Right lobe of liver (tissue), 6 donors: ENCODE measurements around the gene IL24. TPM values are rescaled to one million over a fixed set of nuclear protein-coding genes. Genes with fewer than 3 reads are reported as not detected.

ENCODE experiments used
- ATAC-seq, 4 donors: fragments of 200-7000 bp; cut with Tn5 transposase; one replicate each; pipeline ENCODE4 v1.9.1; 2020; ENCODE audit warnings: mild to moderate bottlenecking in 4 of 4, moderate library complexity in 4 of 4
- DNase-seq, 3 donors: peaks; one replicate each; pipeline ENCODE4 v3.0.0-alpha.2; 2020
- H3K27ac ChIP-seq, 3 donors: fragments of 200-600 bp; one replicate each; pipeline ENCODE4 v1.8.0; 2022
- H3K27me3 ChIP-seq, 2 donors: fragments of 200-600 bp; one replicate each; pipeline ENCODE4 v1.8.0; 2022
- H3K36me3 ChIP-seq, 4 donors: fragments of 200-600 bp; sonication (generic) in 1 of 4; one replicate each; pipeline versions ENCODE4 v1.5.1 to v1.8.0; 2017 to 2022; ENCODE audit warnings: control low read depth in 1 of 4
- H3K4me1 ChIP-seq, 4 donors: fragments of 200-600 bp; sonication (generic) in 1 of 4; one replicate each; pipeline versions ENCODE4 v1.5.1 to v1.8.0; 2017 to 2022; ENCODE audit warnings: control low read depth in 1 of 4
- H3K4me3 ChIP-seq, 3 donors: fragments of 200-600 bp; one replicate each; pipeline ENCODE4 v1.8.0; 2022
- H3K9me3 ChIP-seq, 4 donors: fragments of 200-600 bp; sonication (generic) in 1 of 4; one replicate each; pipeline versions ENCODE4 v1.5.1 to v1.8.0; 2017 to 2022; ENCODE audit warnings: control low read depth in 1 of 4
- POLR2A ChIP-seq: fragments of 450-650 bp; IDR thresholded peaks from one replicate; pipeline ENCODE4 v1.6.1; 2017; ENCODE audit warnings: antibody characterized with exemption, mild to moderate bottlenecking
- WGBS: methylation state at CpG from one replicate; pipeline ENCODE4 v1.1.6; 2018; ENCODE audit warnings: low coverage, low lambda C conversion rate; ENCODE audit not compliant: insufficient coverage; ENCODE audit errors: missing lambda C conversion rate; 5-methylcytosine and 5-hydroxymethylcytosine counted together
- intact Hi-C, 2 donors: fragments of 100-400 bp; cut with DNase I; formaldehyde crosslinking; loops; one replicate each; pipeline versions ENCODE4 v1.11.2 to v1.14.1; 2022
- total RNA-seq, 6 experiments: library from RNA; depleted of rRNA in 2 of 6; stranded (reverse); fragments of >200 nt in 2 of 6; fragmentation: NEBNext Ultra II Directional in 3 of 6; extraction: Animal tissue kit (Norgen Biotek cat#: 25700) in 3 of 6; gene quantifications; one replicate each; pipeline versions ENCODE4 v1.1.0 to v1.2.4, GENCODE V29; 2016 to 2023
- TF ChIP-seq, protein P1 (sequence below), 4 donors: fragments of 200-600 bp in 3 of 4; fragments of 450-650 bp in 1 of 4; IDR thresholded peaks; one replicate each; pipeline versions ENCODE4 v1.5.1 to v1.8.0; 2016 to 2022; ENCODE audit warnings: antibody characterized with exemption in 4 of 4, mild to moderate bottlenecking in 2 of 4
- donor health status: DM: no; HTN: yes; CAD: no.
- donor health status: DM: no; HTN: no; CAD: no.
- donor health status: DM: no; HTN: no; CAD: no.
- donor health status: DM: no; HTN: yes; CAD: no.
- donor health status: DM: no; HTN: yes; CAD: no.

Gene IL24
- total RNA-seq, 6 experiments from 2014 or later = not detected

DNA sequence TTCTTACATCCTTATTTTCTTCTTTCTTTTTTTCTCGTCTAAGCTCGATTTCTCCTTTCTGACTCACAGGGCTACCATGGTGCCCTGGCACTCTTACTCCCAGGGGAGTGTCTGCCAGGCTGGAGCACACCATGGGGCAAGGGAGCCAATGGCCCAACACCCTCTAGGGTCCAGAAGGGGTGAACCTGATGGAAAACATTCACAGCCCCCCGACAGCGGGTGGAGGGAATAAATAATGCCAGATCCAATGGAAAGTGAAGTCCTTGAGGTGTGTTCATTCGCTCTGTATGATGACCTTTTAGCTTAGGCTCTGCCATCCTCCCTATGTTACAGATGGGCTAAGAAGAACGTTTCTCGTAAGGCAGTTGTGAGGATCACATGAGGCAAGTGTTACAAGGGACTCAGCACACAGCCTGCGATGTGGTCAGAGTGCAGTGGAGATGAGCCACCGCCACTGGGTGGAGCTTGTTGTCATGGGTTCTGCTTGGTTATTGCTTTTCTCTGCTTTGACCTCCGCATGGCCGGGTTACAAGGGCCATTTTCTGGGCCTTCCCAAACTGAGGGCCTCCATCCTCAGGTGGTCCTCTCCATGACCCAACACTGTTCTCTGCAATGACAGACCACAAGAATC is 28.0 kb downstream of the IL24 start:
- Histone ChIP-seq H3K27me3 (no peaks in the 10 kb centered on the region), H3K27ac (peak overlapping the region in 1 of 3 donors; percentile 0), H3K36me3 (no peaks in the 10 kb centered on the region), H3K9me3 (no peaks in the 10 kb centered on the region), H3K4me1 (peaks cover 0 to 18% (median 0%) of the 10 kb centered on the region in 4 donors), H3K4me3 (no peak overlapping the region)
- 64% methylated on average over 6 of the region's 11 CpGs for WGBS
- ATAC-seq (peak; percentile 63 to 74 (median 68)), DNase-seq (peak; percentile 58 to 71 (median 68))
- TF ChIP-seq, protein P1, sequence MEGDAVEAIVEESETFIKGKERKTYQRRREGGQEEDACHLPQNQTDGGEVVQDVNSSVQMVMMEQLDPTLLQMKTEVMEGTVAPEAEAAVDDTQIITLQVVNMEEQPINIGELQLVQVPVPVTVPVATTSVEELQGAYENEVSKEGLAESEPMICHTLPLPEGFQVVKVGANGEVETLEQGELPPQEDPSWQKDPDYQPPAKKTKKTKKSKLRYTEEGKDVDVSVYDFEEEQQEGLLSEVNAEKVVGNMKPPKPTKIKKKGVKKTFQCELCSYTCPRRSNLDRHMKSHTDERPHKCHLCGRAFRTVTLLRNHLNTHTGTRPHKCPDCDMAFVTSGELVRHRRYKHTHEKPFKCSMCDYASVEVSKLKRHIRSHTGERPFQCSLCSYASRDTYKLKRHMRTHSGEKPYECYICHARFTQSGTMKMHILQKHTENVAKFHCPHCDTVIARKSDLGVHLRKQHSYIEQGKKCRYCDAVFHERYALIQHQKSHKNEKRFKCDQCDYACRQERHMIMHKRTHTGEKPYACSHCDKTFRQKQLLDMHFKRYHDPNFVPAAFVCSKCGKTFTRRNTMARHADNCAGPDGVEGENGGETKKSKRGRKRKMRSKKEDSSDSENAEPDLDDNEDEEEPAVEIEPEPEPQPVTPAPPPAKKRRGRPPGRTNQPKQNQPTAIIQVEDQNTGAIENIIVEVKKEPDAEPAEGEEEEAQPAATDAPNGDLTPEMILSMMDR (IDR thresholded peaks at IDR 0.05) = peak in 3 of 4 donors; percentile 15 to 43 (median 24)
- no peak for TF ChIP-seq POLR2A
- intact Hi-C loops = no loop called here

DNA sequence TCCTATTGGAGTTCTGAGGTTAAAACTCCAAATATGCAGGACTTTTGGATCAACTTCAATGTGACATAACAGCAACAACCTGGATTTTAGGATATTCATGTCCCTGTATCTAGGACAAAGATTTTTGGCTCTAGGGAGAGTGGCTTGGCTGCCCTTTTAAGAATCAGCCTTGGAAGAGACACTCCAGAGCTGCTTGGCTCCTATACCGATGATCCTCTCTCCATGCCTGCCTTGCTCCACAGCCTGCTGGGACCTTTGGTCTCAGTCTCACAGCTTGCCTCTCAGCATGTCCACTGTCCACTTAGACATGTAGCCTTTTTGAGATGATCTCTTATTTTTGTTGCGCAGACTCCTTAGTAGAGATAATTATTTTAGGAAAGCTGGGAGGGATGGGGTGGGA is 29.0 kb downstream of the IL24 start:
- no peaks in the 10 kb centered on the region for H3K9me3 ChIP-seq
- no peaks in the 10 kb centered on the region for H3K27me3 ChIP-seq
- 50% methylated on average over 2 of the region's 2 CpGs for WGBS
- no peak overlapping the region for H3K27ac ChIP-seq
- H3K4me1 ChIP-seq = peaks cover 0 to 18% (median 0%) of the 10 kb centered on the region in 4 donors
- H3K4me3 ChIP-seq = no peak overlapping the region
- TF ChIP-seq POLR2A = no peak
- TF ChIP-seq, protein P1 (IDR thresholded peaks at IDR 0.05) = no peak
- DNase-seq (peak in 1 of 3 donors; percentile 60), ATAC-seq (peak in 1 of 4 donors; percentile 34)
- intact Hi-C loops = no loop called here
- H3K36me3 ChIP-seq = no peaks in the 10 kb centered on the region

DNA sequence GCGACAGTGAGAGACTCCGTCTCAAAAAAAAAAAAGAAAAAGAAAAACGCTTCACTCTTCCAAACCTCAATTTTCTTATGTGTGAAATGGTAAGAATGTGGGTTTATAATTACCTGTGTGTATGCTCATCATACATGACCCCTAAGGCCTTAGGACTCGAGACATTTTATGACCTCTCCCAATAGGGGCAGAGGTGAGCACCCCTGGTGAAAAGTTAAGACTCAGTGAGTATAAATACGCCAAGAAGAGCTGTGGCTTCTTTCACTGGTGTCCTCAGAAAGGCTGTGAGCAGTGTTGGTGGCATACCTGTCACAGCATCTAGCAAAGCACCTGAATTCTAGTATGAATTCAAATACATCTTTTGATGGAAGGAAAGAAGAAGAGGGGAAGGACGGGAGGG is 32.3 kb downstream of the IL24 start:
- Histone ChIP-seq H3K9me3 (no peaks in the 10 kb centered on the region), H3K4me3 (no peak overlapping the region), H3K27ac (no peak overlapping the region), H3K27me3 (no peaks in the 10 kb centered on the region), H3K36me3 (no peaks in the 10 kb centered on the region), H3K4me1 (peaks cover 0 to 12% (median 0%) of the 10 kb centered on the region in 4 donors)
- no peak for ATAC-seq
- intact Hi-C loops = no loop called here
- no peak for DNase-seq
- no peak for TF ChIP-seq POLR2A
- TF ChIP-seq, protein P1 (IDR thresholded peaks at IDR 0.05) = no peak
- WGBS = 75% methylated on average over 6 of the region's 6 CpGs

DNA sequence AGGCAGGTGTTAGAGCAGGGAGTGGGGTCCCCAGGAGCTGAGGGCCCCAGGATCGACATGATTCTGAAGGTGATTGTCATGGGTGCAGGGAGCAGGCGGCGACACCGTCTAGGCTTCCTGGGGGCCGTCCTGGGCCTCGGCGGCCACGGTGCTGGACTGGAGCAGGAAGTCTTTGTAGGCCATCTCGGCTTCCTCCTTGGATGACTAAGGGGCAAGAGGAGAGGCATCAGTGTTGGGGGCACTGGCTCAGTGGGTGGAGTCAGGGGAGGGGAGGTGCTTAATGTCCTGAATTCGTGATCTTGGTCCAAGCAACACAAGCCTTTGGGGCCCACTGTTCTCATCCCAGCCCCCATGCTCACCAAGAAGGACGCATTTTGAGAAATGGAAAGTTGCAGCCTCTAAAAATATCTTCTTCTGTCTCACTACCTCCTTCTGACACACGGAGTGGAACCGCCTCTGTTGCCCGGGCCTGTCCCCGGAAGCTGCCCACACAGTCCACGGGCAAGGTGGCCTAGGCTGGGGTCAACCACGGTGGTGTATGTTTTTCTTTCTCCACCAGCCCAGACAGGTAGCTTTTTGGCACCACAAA is 33.1 kb downstream of the IL24 start:
- intact Hi-C loops = no loop called here
- Histone ChIP-seq H3K36me3 (no peaks in the 10 kb centered on the region), H3K4me3 (no peak overlapping the region), H3K27me3 (no peaks in the 10 kb centered on the region), H3K9me3 (no peaks in the 10 kb centered on the region), H3K4me1 (peaks cover 0 to 10% (median 0%) of the 10 kb centered on the region in 4 donors), H3K27ac (no peak overlapping the region)
- no peak for DNase-seq
- TF ChIP-seq, protein P1 (IDR thresholded peaks at IDR 0.05) = no peak
- TF ChIP-seq POLR2A = no peak
- ATAC-seq = peak; percentile 20 to 28 (median 24)
- WGBS = 64% methylated on average over 16 of the region's 17 CpGs
